ENCODE measurements around the gene OVOL2. TPM values are rescaled to one million over a fixed set of nuclear protein-coding genes. Genes with fewer than 3 reads are reported as not detected.

The OVOL2 gene
- total RNA-seq, 2 donors from 2014 or later = not detected

DNA sequence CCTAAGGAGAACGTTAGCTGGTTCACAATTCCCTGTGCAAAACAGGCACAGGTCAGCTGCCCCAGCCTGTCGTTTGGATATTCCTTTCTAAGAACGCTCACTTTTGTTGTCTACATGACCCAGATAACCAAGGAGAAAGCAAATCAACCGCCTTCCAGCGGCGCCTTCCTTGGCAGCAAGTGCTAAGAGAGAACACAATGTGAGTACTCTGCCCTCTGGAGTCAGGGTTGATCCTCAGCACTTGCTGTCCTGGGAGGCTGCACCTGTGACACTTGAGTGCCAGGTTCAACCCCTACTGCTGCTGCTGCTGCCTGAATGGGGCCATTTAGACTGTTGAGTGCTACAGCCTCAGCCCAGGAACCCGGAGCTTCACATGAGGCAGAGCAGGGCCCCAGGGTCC lies 36.8 kb downstream of the OVOL2 start:
- H3K9me3 ChIP-seq (ENCODE audit: control insufficient read depth, low read length, poor library complexity, severe bottlenecking) = no peaks in the 10 kb centered on the region
- no peak overlapping the region for H3K4me3 Mint-ChIP-seq
- no peak for DNase-seq
- H3K4me1 Mint-ChIP-seq = peaks cover 3% of the 10 kb centered on the region
- H3K36me3 Mint-ChIP-seq (ENCODE audit: low read depth) = no peaks in the 10 kb centered on the region
- peaks cover 14% of the 10 kb centered on the region for H3K27me3 Mint-ChIP-seq
- H3K27ac Mint-ChIP-seq = no peak overlapping the region
- ATAC-seq = no peak

DNA sequence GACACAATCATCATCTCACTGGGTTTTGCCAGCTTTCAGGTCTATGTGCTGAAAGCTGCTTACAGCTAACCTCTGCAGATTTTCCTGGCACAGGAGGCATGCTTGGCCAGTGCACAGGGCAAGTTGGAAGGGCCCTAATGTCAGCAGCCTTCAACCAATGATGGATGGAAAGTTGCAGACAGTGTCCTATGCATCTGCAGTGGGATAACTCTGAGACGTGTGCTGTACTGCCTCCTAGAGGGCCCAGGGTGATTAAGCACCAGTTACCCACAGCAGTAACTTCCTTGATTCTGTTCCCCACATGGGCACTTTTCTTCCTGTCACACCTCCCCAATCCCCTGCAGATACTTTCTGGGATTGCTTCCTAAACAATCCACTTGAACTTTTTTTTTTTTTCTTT lies 38.6 kb downstream of the OVOL2 start:
- H3K36me3 Mint-ChIP-seq (ENCODE audit: low read depth) = no peaks in the 10 kb centered on the region
- H3K9me3 ChIP-seq (ENCODE audit: control insufficient read depth, low read length, poor library complexity, severe bottlenecking) = no peaks in the 10 kb centered on the region
- peaks cover 9% of the 10 kb centered on the region for H3K27me3 Mint-ChIP-seq
- H3K4me1 Mint-ChIP-seq = peaks cover 3% of the 10 kb centered on the region
- H3K4me3 Mint-ChIP-seq = no peak overlapping the region
- no peak for DNase-seq
- ATAC-seq = peak; percentile 61
- no peak overlapping the region for H3K27ac Mint-ChIP-seq

DNA sequence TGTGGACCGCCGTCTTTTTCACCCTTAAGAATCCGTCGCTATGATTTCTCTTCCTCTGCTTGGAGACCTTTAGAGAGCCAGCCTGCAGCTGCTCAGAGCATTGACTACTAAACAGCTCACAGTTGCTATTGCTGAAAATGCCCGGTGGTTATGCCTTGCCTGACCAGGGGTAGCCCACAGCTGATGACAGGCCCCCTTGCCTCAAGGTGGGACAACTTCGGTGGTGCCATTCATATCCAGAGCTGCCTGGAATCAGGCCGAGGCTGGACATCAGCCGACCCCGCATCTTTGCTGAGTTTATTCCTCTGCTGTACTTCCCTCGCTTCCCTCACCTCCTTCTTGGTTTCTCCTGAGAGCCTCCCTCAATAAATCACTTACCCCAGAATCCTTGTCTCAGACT lies 39.6 kb downstream of the OVOL2 start:
- ATAC-seq = no peak
- peaks cover 3% of the 10 kb centered on the region for H3K4me1 Mint-ChIP-seq

DNA sequence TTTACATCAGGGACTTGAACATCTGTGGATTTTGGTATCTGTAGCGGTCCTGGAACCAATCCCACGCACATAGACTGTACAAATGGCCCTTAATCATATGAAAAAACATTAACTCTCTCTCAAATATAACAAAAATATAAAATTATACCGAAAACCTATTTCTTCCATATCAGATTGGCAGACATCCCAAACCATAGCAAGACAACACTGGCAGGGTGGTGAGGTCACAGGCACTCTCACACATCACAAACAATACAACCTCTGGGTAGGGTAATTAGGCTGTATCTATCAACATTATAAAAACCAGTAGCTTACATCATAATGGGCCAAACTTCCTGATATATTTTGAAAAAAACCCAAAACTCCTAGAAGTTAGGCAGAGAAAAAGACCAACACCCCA lies 40.9 kb downstream of the OVOL2 start:
- no peak overlapping the region for H3K4me3 Mint-ChIP-seq
- no peak overlapping the region for H3K27ac Mint-ChIP-seq
- peaks cover 10% of the 10 kb centered on the region for H3K27me3 Mint-ChIP-seq
- H3K9me3 ChIP-seq (ENCODE audit: control insufficient read depth, low read length, poor library complexity, severe bottlenecking) = no peaks in the 10 kb centered on the region
- DNase-seq = no peak
- peaks cover 2% of the 10 kb centered on the region for H3K36me3 Mint-ChIP-seq (ENCODE audit: low read depth)
- ATAC-seq = no peak
- peaks cover 7% of the 10 kb centered on the region for H3K4me1 Mint-ChIP-seq

More for the DNA sequence above, 39.6 kb downstream of the OVOL2 start:
- no peak for DNase-seq
- Mint-ChIP-seq H3K36me3 (ENCODE audit: low read depth) (no peaks in the 10 kb centered on the region), H3K27ac (no peak overlapping the region), H3K4me3 (no peak overlapping the region), H3K27me3 (peaks cover 9% of the 10 kb centered on the region)
- no peaks in the 10 kb centered on the region for H3K9me3 ChIP-seq (ENCODE audit: control insufficient read depth, low read length, poor library complexity, severe bottlenecking)

DNA sequence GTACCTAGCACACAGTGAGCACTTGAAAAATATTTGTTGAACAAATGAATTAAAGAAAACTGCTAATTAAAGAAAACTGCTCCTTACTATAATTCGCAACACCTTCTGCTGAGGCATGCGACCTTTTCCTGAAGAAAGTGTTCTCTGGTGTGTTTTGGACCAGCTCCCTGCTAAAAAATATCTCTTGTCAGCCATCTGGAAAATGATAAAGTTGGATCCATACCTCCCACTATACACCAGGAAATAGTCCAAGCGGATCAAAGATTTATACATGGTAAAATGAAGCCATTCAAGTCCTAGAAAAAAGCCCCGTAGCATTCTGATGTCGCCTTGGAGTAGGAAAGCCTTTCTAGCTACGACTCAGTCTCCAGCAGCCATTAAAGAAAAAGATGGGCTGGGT lies 43.3 kb downstream of the OVOL2 start:
- ATAC-seq = no peak
- peaks cover 5% of the 10 kb centered on the region for H3K27me3 Mint-ChIP-seq
- peaks cover 2% of the 10 kb centered on the region for H3K36me3 Mint-ChIP-seq (ENCODE audit: low read depth)
- H3K4me1 Mint-ChIP-seq = peaks cover 7% of the 10 kb centered on the region
- DNase-seq = no peak
- H3K27ac Mint-ChIP-seq = peak overlapping the region; percentile 60
- H3K4me3 Mint-ChIP-seq = no peak overlapping the region
- H3K9me3 ChIP-seq (ENCODE audit: control insufficient read depth, low read length, poor library complexity, severe bottlenecking) = no peaks in the 10 kb centered on the region

DNA sequence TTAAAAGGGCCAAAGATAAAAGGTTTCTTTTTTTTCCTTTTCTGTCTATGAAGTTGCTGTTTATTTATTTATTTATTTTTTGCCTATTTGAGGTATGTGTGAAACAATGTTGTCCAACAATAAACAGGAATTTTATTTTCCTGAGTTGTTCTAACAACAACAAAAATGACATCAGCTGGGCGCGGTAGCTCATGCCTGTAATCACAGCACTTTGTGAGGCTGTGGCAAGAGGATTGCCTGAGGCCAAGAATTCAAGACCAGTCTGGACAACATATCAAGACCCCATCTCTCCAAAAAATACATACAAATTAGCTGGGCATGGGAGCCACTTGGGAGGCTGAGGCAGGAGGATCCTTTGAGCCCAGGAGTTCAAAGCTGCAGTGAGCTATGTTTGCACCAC lies 44.8 kb downstream of the OVOL2 start:
- H3K36me3 Mint-ChIP-seq (ENCODE audit: low read depth) = peaks cover 2% of the 10 kb centered on the region
- no peaks in the 10 kb centered on the region for H3K9me3 ChIP-seq (ENCODE audit: control insufficient read depth, low read length, poor library complexity, severe bottlenecking)
- no peak overlapping the region for H3K27ac Mint-ChIP-seq
- peaks cover 4% of the 10 kb centered on the region for H3K4me1 Mint-ChIP-seq
- H3K4me3 Mint-ChIP-seq = no peak overlapping the region
- peaks cover 5% of the 10 kb centered on the region for H3K27me3 Mint-ChIP-seq
- DNase-seq (no peak), ATAC-seq (no peak)

DNA sequence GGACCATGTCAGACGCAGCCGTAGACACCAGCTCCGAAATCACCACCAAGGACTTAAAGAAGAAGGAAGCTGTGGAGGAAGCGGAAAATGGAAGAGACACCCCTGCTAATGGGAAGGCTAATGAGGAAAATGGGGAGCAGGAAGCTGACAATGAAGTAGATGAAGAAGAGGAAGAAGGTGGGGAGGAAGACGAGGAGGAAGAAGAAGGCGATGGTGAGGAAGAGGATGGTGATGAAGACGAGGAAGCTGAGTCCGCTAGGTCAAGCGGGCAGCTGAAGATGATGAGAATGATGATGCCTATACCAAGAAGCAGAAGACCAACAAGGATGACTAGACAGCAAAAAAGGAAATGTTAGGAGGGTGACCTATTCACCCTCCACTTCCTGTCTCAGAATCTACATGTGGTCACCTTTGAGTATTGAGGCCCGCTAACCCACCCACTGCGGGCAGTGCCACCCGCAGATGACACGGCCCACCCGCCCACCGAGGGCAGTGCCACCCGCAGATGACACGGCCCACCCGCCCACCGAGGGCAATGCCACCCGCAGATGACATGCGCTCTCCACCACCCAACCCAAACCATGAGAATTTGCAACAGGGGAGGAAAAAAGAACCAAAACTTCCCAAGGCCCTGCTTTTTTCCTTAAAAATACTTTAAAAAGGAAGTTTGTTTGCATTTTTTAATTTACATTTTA lies 45.6 kb downstream of the OVOL2 start:
- Mint-ChIP-seq H3K4me3 (no peak overlapping the region), H3K4me1 (peaks cover 4% of the 10 kb centered on the region), H3K27me3 (peaks cover 5% of the 10 kb centered on the region), H3K27ac (no peak overlapping the region), H3K36me3 (ENCODE audit: low read depth) (peaks cover 2% of the 10 kb centered on the region)
- H3K9me3 ChIP-seq (ENCODE audit: control insufficient read depth, low read length, poor library complexity, severe bottlenecking) = no peaks in the 10 kb centered on the region
- ATAC-seq (no peak), DNase-seq (no peak)

DNA sequence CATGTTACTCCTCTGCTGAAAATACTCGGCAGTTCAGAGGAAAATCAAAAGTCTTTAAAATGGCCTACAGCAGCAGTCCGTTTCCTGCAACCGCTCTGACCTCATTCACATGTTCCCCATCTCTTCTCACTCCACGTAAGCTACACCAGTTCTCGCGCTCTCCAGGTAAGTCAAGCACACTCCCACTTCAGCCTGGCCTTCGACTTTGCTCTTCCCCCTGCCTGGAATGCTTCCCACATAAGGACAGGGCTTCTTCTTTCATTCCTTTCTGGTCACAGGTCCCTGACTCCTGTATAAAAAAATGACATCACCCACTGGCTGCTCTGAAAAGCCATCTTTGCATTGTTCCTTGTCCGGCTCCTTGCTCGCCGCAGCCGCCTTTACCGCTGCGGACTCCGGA lies 46.2 kb downstream of the OVOL2 start:
- H3K27ac Mint-ChIP-seq = no peak overlapping the region
- H3K4me1 Mint-ChIP-seq = peaks cover 4% of the 10 kb centered on the region
- H3K4me3 Mint-ChIP-seq = no peak overlapping the region
- no peaks in the 10 kb centered on the region for H3K9me3 ChIP-seq (ENCODE audit: control insufficient read depth, low read length, poor library complexity, severe bottlenecking)
- H3K27me3 Mint-ChIP-seq = peaks cover 5% of the 10 kb centered on the region
- ATAC-seq = no peak
- H3K36me3 Mint-ChIP-seq (ENCODE audit: low read depth) = peaks cover 2% of the 10 kb centered on the region
- no peak for DNase-seq

DNA sequence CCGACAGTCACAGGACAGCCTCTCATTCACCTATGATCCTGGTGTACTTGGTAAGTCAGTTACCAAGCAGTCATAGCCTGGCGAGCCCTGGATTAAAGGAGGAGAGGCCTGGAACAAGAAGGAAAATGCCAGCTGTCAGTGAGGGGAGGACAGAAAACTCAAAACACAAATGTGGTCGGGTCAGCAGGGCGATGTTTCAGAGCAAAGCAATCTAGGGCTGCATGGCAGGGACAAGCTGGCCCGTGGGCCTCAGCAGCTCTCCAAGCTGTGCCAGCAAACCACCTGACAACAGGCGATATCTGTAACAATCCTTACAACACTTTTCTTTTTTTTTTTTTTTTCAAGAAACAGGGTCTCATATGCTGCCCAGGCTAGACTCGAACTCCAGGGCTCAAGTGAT lies 48.6 kb downstream of the OVOL2 start:
- ATAC-seq (no peak), DNase-seq (no peak)
- H3K4me3 Mint-ChIP-seq = no peak overlapping the region
- peaks cover 2% of the 10 kb centered on the region for H3K36me3 Mint-ChIP-seq (ENCODE audit: low read depth)
- H3K4me1 Mint-ChIP-seq = peaks cover 4% of the 10 kb centered on the region
- no peak overlapping the region for H3K27ac Mint-ChIP-seq
- no peaks in the 10 kb centered on the region for H3K9me3 ChIP-seq (ENCODE audit: control insufficient read depth, low read length, poor library complexity, severe bottlenecking)
- H3K27me3 Mint-ChIP-seq = peaks cover 5% of the 10 kb centered on the region

DNA sequence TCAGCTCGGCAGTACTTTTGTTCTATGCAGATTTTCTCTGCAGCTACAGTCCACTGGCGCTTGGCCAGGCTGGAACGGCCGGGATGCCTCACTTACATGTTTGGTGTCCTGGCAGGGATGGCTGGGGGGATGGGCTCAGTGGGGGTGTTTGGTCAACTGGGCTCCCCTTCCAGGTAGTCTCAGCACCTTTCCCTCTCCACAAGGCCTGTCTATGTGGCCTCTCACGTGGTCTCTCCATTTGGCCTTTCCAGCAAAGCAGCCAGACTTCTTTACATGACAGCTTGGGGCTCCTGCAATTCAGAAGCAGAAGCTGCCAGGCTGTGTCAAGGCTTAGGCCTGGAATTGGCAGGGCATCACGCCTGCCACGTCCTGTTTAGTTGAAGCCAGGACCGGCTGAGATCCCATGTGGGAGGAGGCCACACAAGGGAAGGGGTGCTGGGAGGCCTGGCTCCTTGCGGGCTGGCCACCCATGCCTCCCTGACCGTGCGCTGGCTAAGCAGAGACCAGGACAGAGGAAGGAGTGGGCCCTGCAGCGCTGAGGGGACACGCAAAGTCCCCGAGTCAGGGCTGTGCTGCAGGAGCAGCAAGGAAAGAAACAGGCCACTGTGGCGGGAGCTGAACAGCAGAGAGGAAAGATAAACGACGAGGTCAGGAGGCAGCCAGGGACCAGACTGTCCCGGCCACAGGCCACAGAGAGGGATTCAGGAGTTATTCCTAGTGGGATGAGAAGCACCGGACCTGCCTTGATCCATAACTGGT lies 50.0 kb downstream of the OVOL2 start:
- Mint-ChIP-seq H3K4me3 (no peak overlapping the region), H3K27ac (peak overlapping the region; percentile 39), H3K4me1 (peaks cover 4% of the 10 kb centered on the region), H3K36me3 (ENCODE audit: low read depth) (peaks cover 2% of the 10 kb centered on the region), H3K27me3 (peaks cover 5% of the 10 kb centered on the region)
- no peaks in the 10 kb centered on the region for H3K9me3 ChIP-seq (ENCODE audit: control insufficient read depth, low read length, poor library complexity, severe bottlenecking)
- DNase-seq = no peak
- ATAC-seq = no peak

DNA sequence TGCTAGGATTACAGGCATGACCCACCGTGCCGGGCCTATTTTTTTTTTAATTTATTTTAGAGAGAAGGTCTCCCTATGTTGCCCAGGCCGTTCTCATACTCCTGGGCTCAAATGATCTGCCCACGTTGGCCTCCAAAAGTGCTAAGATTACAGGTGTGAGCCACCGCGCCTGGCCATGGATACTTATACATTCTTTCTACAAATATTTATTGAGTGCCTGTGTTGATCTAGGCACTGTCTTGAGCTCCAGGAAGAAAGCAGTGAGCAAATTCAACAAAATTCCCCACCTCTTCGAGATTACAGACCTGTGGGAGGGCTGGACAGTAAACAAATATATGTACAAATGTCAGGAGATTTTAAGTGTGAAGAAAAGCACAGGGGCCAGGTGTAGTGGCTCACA lies 51.0 kb downstream of the OVOL2 start:
- H3K27ac Mint-ChIP-seq = no peak overlapping the region
- H3K9me3 ChIP-seq (ENCODE audit: control insufficient read depth, low read length, poor library complexity, severe bottlenecking) = no peaks in the 10 kb centered on the region
- ATAC-seq = no peak
- DNase-seq = no peak
- H3K4me1 Mint-ChIP-seq = no peaks in the 10 kb centered on the region
- H3K36me3 Mint-ChIP-seq (ENCODE audit: low read depth) = no peaks in the 10 kb centered on the region
- H3K4me3 Mint-ChIP-seq = no peak overlapping the region
- H3K27me3 Mint-ChIP-seq = peaks cover 4% of the 10 kb centered on the region

DNA sequence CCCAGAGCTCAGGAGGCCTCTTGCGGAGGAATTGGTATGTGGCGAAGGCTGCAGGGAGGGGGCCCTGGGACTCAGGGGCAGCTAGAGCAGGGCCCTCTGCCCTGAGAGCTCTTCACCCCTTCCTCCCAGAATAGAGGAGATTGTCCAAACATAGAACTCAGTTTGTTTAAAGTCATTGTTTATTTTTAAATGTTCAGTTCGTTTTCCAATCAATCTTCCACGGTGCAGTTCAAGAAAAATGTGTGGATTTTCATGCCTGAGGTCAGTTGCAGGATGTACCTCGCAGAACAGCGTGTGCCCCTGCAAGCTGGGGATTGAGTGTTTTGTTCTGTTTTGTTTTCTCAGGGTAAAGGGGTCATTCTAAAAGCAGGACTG lies 51.7 kb downstream of the OVOL2 start:
- no peak for ATAC-seq
- no peak for DNase-seq
- no peaks in the 10 kb centered on the region for H3K9me3 ChIP-seq (ENCODE audit: control insufficient read depth, low read length, poor library complexity, severe bottlenecking)
- Mint-ChIP-seq H3K36me3 (ENCODE audit: low read depth) (no peaks in the 10 kb centered on the region), H3K27me3 (no peaks in the 10 kb centered on the region), H3K27ac (no peak overlapping the region), H3K4me1 (peaks cover under 1% of the 10 kb centered on the region), H3K4me3 (no peak overlapping the region)

DNA sequence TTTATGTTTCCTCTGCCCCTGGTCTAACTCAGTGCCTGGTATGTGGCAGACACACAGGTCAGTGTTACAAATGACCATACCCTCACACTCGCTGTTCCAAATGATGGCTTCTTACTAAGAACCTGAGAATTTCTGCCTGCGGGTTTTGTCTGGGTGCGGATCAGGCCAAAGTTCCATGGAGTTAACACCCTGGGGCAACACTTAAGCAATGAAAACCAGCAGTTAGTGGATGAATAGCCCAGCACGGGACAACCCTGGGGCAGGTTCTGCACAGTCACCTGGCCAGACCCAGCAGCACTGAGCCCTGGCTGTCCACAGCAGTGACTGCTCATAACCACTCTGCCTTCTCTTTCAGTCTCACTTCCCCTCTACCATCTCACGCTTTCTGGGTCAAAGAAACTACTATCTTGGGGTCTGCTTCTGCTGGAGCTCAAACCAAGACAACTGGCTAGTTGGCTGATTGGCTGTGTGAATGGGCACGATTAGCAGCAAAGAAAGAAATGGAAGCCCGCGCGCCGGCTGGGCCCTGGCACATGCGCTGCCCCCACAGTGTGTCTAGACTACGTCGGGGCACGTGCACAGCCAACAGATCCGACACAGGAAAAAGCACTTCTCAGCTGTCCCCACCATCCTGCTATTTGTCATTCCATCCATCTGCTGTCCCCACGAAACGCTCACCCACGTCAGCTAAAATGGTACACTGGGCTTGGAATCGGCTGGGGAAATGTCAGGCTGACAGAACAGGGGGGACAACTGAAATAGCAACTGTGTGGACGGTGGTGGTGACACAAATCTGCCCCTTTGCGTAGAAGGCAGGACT lies 52.3 kb downstream of the OVOL2 start:
- H3K27me3 Mint-ChIP-seq = peaks cover 5% of the 10 kb centered on the region
- no peak overlapping the region for H3K4me3 Mint-ChIP-seq
- H3K9me3 ChIP-seq (ENCODE audit: control insufficient read depth, low read length, poor library complexity, severe bottlenecking) = no peaks in the 10 kb centered on the region
- H3K4me1 Mint-ChIP-seq = peaks cover 3% of the 10 kb centered on the region
- H3K36me3 Mint-ChIP-seq (ENCODE audit: low read depth) = no peaks in the 10 kb centered on the region
- H3K27ac Mint-ChIP-seq = no peak overlapping the region
- DNase-seq (no peak), ATAC-seq (peak; percentile 30)

Measured in T-helper 17 cell (primary cell).